NB4 (cell line): ENCODE data around the gene DOCK4.

Experiments used
- CTCF ChIP-seq: IDR thresholded peaks from one replicate; pipeline ENCODE4 v1.5.1; 2012; ENCODE audit warnings: low read depth, low read length
- MAX ChIP-seq: IDR thresholded peaks from 2 replicates; pipeline ENCODE4 v1.6.1; 2011; ENCODE audit warnings: low read depth, low read length
- MYC ChIP-seq: IDR thresholded peaks from 2 replicates; pipeline ENCODE4 v1.6.1; 2011; ENCODE audit warnings: low read depth, low read length
- POLR2A ChIP-seq: IDR thresholded peaks from 2 replicates; pipeline ENCODE4 v1.6.1; 2011; ENCODE audit warnings: mild to moderate bottlenecking; ENCODE audit not compliant: insufficient read length; ENCODE audit errors: extremely low read depth

GRCh38 chr7:112192236-112193154, 13.7 kb downstream of the DOCK4 start:
- TF ChIP-seq POLR2A (no peak), CTCF (no peak), MYC (no peak), MAX (no peak)
